WTC11 (cell line): ENCODE measurements around the gene VASN.

Experiments used
- ATF2 ChIP-seq: sonication (generic); formaldehyde crosslinking; IDR thresholded peaks from 2 replicates; pipeline ENCODE4 v1.8.1; 2022; ENCODE audit warnings: low read depth, missing genetic modification reagents, borderline replicate concordance
- CREB1 ChIP-seq: sonication (generic); formaldehyde crosslinking; IDR thresholded peaks from 2 replicates; pipeline ENCODE4 v1.8.0; 2023; ENCODE audit warnings: mild to moderate bottlenecking, missing genetic modification reagents
- CTCF ChIP-seq: fragments of 200-600 bp; IDR thresholded peaks from 2 replicates; pipeline ENCODE4 v1.8.0; 2022; ENCODE audit warnings: antibody characterized with exemption
- TF ChIP-seq, protein P1 (sequence below): sonication (generic); formaldehyde crosslinking; IDR thresholded peaks from 2 replicates; pipeline ENCODE4 v1.8.1; 2023; ENCODE audit warnings: mild to moderate bottlenecking, missing genetic modification reagents, moderate library complexity

DNA sequence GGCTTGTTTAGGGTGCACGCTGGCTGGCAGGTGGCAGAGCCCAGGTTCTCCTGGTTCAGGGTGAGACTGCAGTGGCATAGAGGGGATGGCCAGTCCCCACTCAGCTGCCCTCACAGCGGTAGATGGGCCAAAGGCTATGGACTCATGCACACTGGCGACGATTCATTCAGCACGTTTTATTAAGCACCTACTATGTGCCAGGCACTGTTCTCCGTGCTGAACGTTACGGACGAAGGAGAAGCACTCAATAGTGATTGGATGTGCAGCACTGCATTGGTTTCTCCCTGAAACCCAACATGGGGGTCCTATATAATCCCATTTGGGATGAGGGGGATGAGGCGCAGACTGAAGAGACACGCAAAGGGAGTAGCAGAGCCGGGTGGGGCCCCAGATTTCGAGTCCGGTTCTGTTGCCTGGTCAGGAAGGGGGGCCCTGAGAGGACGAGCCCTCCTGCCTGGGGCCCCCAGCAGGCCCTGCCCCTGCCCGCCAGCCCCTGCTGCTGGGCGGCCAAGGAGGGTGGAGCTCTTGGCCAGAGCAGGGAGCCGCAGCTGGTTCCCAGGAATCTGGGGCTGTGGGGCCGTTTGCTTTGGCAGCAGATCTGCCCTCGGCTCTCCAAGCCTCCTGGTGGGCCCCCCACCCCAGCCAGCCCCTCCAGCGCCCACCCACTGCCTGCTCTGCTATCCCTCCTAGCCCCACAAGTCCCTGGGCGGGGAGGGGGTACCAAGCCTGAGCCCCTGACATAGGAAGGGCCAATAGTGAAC lies 47.0 kb upstream of the VASN start:
- no peak for TF ChIP-seq CTCF
- TF ChIP-seq, protein P1, sequence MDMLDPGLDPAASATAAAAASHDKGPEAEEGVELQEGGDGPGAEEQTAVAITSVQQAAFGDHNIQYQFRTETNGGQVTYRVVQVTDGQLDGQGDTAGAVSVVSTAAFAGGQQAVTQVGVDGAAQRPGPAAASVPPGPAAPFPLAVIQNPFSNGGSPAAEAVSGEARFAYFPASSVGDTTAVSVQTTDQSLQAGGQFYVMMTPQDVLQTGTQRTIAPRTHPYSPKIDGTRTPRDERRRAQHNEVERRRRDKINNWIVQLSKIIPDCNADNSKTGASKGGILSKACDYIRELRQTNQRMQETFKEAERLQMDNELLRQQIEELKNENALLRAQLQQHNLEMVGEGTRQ = no peak
- TF ChIP-seq ATF2 (CRISPR knock-in tag) = no peak
- TF ChIP-seq CREB1 (CRISPR knock-in tag) = no peak
